Measurements from ENCODE around the gene DOCK6.

DNA sequence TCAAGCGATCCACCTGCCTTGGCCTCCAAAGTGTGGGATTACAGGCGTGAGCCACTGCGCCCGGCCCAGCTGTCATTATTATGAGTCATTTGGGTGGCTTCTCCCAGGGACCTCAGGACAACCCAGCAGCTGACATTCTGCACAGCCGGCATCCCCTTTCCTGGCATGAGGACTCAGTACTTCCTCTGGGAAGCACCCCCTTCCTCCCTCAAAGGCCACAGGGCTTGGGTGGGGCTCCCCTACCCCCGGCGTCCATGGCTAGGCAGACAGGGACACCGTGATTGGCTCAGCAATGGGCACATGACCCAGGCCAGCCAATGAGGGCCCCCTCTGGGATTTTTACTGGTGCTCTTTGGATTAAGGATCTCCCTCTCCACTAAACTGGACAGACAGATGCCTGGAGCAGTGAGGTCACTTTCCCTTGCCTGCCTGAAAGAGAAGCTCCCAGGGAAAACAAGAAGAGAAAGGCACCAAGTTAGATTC lies 71.0 kb downstream of the DOCK6 start:
- TF ChIP-seq CBX5 (CRISPR knock-in tag; IDR thresholded peaks at IDR 0.05; ENCODE audit: borderline replicate concordance) (no peak), AHR (CRISPR knock-in tag; IDR thresholded peaks at IDR 0.05) (no peak)

All from HepG2 (cell line).